Liver (tissue), 9 donors: ENCODE data around the gene GORAB. TPM values are rescaled to one million over a fixed set of nuclear protein-coding genes. Genes with fewer than 3 reads are reported as not detected.

Source experiments
- DNase-seq: peaks from one replicate; pipeline ENCODE4 v3.0.0-alpha.2; 2017; ENCODE audit warnings: low spot score
- H3K27ac ChIP-seq, 2 donors: one replicate each; pipeline ENCODE4 v1.7.0; 2013; ENCODE audit warnings: inconsistent platforms in 2 of 2, low read length in 2 of 2, control low read depth in 1 of 2, low read depth in 1 of 2, mild to moderate bottlenecking in 1 of 2
- H3K27me3 ChIP-seq, 4 donors: one replicate each; pipeline versions ENCODE4 v1.6.1 to v1.7.0; 2013; ENCODE audit warnings: low read length in 3 of 4, inconsistent platforms in 1 of 4, mild to moderate bottlenecking in 1 of 4, moderate library complexity in 1 of 4; ENCODE audit not compliant: control insufficient read depth in 4 of 4, insufficient read depth in 4 of 4
- H3K36me3 ChIP-seq, 4 donors: one replicate each; pipeline versions ENCODE4 v1.6.1 to v1.7.0; 2013; ENCODE audit warnings: low read length in 3 of 4, mild to moderate bottlenecking in 3 of 4, low read depth in 1 of 4, moderate library complexity in 1 of 4; ENCODE audit not compliant: control insufficient read depth in 4 of 4, insufficient read depth in 3 of 4
- H3K4me1 ChIP-seq, 4 donors: one replicate each; pipeline versions ENCODE4 v1.6.1 to v1.7.0; 2013; ENCODE audit warnings: low read length in 3 of 4, mild to moderate bottlenecking in 3 of 4, moderate library complexity in 1 of 4; ENCODE audit not compliant: control insufficient read depth in 4 of 4, insufficient read depth in 4 of 4
- H3K4me3 ChIP-seq, 3 donors: one replicate each; pipeline versions ENCODE4 v1.6.1 to v1.7.0; 2013; ENCODE audit warnings: low read length in 3 of 3, control low read depth in 1 of 3, low read depth in 1 of 3, mild to moderate bottlenecking in 1 of 3
- H3K9ac ChIP-seq, 2 donors: one replicate each; pipeline ENCODE4 v1.7.0; 2013; ENCODE audit warnings: low read length in 2 of 2, mild to moderate bottlenecking in 2 of 2, moderate library complexity in 2 of 2, control low read depth in 1 of 2, low read depth in 1 of 2
- H3K9me3 ChIP-seq, 4 donors: one replicate each; pipeline versions ENCODE4 v1.6.1 to v1.7.0; 2013; ENCODE audit warnings: low read length in 3 of 4; ENCODE audit not compliant: control insufficient read depth in 4 of 4
- ATF3 ChIP-seq: IDR thresholded peaks from 2 replicates; pipeline ENCODE4 v1.6.1; 2016; ENCODE audit warnings: antibody characterized with exemption
- CTCF ChIP-seq: fragments of 150-350 bp; IDR thresholded peaks from 2 replicates; pipeline ENCODE4 v1.5.1; 2017; ENCODE audit warnings: improper control_type of control experiment, low read depth, low read length; ENCODE audit not compliant: missing input control
- EGR1 ChIP-seq, 2 donors: IDR thresholded peaks; 2 replicates each; pipeline ENCODE4 v1.6.1; 2016 to 2018; ENCODE audit warnings: antibody characterized with exemption in 2 of 2, low read depth in 2 of 2
- FOXA1 ChIP-seq: IDR thresholded peaks from 2 replicates; pipeline ENCODE4 v1.6.1; 2016; ENCODE audit warnings: antibody characterized with exemption
- FOXA2 ChIP-seq: IDR thresholded peaks from 2 replicates; pipeline ENCODE4 v1.6.1; 2016; ENCODE audit warnings: antibody characterized with exemption
- GABPA ChIP-seq, 2 donors: IDR thresholded peaks in 1 of 2; conservative IDR thresholded peaks in 1 of 2; 2 replicates each; pipeline ENCODE4 v1.6.1; 2016; ENCODE audit warnings: antibody characterized with exemption in 2 of 2, mild to moderate bottlenecking in 1 of 2, moderate library complexity in 1 of 2
- HNF4A ChIP-seq, 2 donors: conservative IDR thresholded peaks; 2 replicates each; pipeline ENCODE4 v1.6.1; 2016; ENCODE audit warnings: antibody characterized with exemption in 2 of 2, mild to moderate bottlenecking in 2 of 2
- HNF4G ChIP-seq: IDR thresholded peaks from 2 replicates; pipeline ENCODE4 v1.6.1; 2016; ENCODE audit warnings: antibody characterized with exemption
- RXRA ChIP-seq, 2 donors: IDR thresholded peaks; 2 replicates each; pipeline ENCODE4 v1.6.1; 2017 to 2018; ENCODE audit warnings: antibody characterized with exemption in 2 of 2, mild to moderate bottlenecking in 1 of 2
- SP1 ChIP-seq: IDR thresholded peaks from 2 replicates; pipeline ENCODE4 v1.6.1; 2018; ENCODE audit warnings: antibody characterized with exemption, mild to moderate bottlenecking
- TAF1 ChIP-seq: conservative IDR thresholded peaks from 2 replicates; pipeline ENCODE4 v1.6.1; 2016; ENCODE audit warnings: antibody characterized with exemption, mild to moderate bottlenecking
- YY1 ChIP-seq: IDR thresholded peaks from 2 replicates; pipeline ENCODE4 v1.6.1; 2016; ENCODE audit warnings: antibody characterized with exemption, mild to moderate bottlenecking
- WGBS: extraction: QIAGEN DNeasy Blood & Tissue Kit; methylation state at CpG from one replicate; pipeline ENCODE4 v1.1.7; 2013; 5-methylcytosine and 5-hydroxymethylcytosine counted together
- polyA plus RNA-seq, 2 donors: library from polyadenylated mRNA; stranded (reverse) in 1 of 2; unstranded in 1 of 2; fragments of 200-250 nt in 1 of 2; fragments of >200 nt in 1 of 2; fragmentation: Nextera tagmentation in 1 of 2; extraction: Ambion mirVana in 1 of 2; gene quantifications; one replicate each; pipeline versions ENCODE4 v1.2.1 to v1.2.3, GENCODE V29; 2013 to 2015
- total RNA-seq, 2 donors: library from RNA; depleted of rRNA; stranded (reverse); fragments of >200 nt; gene quantifications; one replicate each; pipeline ENCODE4 v1.2.3, GENCODE V29; 2014
- TF ChIP-seq, protein P1 (sequence below): IDR thresholded peaks from 2 replicates; pipeline ENCODE4 v1.6.1; 2016; ENCODE audit warnings: antibody characterized with exemption
- donor health status: healthy.
- donor health status: healthy.
- donor health status: healthy.
- donor health status: healthy.
- donor health status: healthy.

GORAB gene
- total and polyA plus RNA-seq, 4 donors: 4.0 to 11.1 (median 8.7) TPM

DNA sequence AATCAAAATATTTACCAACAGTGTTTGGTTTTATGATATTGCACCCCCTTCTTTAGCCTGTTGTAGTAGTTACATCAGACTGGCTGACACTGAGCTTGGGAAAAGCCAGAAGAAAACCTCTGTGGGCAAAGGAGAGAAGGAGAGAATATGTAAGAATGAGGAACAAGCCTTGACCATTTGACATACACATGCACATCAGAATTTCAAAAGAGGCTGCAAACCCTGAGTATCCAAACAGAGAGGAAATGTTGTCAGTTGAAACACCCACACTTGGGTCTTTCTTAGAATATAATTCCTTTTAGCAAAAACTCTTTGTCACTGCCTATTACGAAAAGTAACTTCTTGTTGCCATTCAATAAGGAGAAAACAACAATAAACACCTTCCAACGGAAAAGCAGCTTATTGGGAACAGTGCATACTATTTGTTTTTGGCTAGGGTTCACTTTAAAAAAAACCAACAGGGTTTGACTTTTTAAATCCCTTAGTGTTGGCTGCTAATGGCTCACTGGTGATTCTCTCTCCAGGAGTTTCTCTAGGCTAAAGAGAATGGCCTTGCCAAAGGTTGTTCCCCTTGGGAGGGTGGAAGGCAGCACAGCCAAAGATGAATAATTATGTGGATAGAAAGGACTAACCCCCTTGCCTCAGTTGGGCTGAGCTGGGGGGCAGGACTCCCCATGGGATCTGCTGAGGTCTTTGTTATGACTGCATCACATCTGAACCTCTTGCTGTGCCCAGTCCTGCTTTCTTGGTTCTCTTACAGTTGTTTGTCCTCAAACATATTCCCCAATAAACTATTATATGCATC is 48.9 kb downstream of the GORAB start:
- TF ChIP-seq HNF4A (conservative IDR thresholded peaks at IDR 0.05) (no peak), EGR1 (IDR thresholded peaks at IDR 0.05; ENCODE audit: low read depth in 2 of 2) (no peak), FOXA2 (no peak), GABPA (IDR thresholded peaks at IDR 0.05 in 1 of 2, conservative IDR thresholded peaks at IDR 0.05 in 1 of 2) (no peak), SP1 (no peak), TAF1 (no peak), ATF3 (no peak), FOXA1 (no peak), HNF4G (no peak), RXRA (IDR thresholded peaks at IDR 0.05) (no peak)
- TF ChIP-seq, protein P1, sequence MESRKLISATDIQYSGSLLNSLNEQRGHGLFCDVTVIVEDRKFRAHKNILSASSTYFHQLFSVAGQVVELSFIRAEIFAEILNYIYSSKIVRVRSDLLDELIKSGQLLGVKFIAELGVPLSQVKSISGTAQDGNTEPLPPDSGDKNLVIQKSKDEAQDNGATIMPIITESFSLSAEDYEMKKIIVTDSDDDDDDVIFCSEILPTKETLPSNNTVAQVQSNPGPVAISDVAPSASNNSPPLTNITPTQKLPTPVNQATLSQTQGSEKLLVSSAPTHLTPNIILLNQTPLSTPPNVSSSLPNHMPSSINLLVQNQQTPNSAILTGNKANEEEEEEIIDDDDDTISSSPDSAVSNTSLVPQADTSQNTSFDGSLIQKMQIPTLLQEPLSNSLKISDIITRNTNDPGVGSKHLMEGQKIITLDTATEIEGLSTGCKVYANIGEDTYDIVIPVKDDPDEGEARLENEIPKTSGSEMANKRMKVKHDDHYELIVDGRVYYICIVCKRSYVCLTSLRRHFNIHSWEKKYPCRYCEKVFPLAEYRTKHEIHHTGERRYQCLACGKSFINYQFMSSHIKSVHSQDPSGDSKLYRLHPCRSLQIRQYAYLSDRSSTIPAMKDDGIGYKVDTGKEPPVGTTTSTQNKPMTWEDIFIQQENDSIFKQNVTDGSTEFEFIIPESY: no peak
- no peak overlapping the region for H3K4me3 ChIP-seq
- H3K9me3 ChIP-seq: no peaks in the 10 kb centered on the region
- no peak overlapping the region for H3K27ac ChIP-seq
- WGBS: 54% methylated on average over 2 of the region's 2 CpGs
- no peak overlapping the region for H3K9ac ChIP-seq
- DNase-seq: no peak
- no peaks in the 10 kb centered on the region for H3K27me3 ChIP-seq
- H3K36me3 ChIP-seq: no peaks in the 10 kb centered on the region
- H3K4me1 ChIP-seq: no peaks in the 10 kb centered on the region

DNA sequence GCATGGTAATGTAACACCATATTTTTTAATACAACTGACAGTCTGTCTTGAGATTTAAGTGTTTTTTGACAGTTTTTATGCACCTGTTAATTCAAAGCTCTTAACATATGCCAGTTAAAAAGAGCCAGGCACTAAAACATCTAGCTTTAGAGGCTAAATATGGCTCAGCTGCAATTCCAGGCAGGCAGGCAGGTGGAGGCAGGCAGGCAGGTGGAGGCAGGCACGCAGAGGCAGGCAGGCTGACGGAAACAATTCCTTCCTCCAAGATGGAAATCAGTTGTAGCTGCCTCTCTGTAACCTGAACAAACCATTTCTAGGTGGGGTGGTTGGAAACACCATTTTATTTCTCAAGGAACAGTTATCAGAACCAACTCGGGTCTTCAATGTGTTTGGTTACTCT is 51.2 kb downstream of the GORAB start:
- no peaks in the 10 kb centered on the region for H3K4me1 ChIP-seq
- no peak overlapping the region for H3K9ac ChIP-seq
- 72% methylated on average over 3 of the region's 3 CpGs for WGBS
- H3K9me3 ChIP-seq: no peaks in the 10 kb centered on the region
- DNase-seq: no peak
- H3K4me3 ChIP-seq: no peak overlapping the region
- H3K36me3 ChIP-seq: no peaks in the 10 kb centered on the region
- H3K27me3 ChIP-seq: peaks cover 0 to 2% (median 0%) of the 10 kb centered on the region in 4 donors
- no peak for TF ChIP-seq HNF4A (conservative IDR thresholded peaks at IDR 0.05)
- TF ChIP-seq ATF3: no peak
- no peak for TF ChIP-seq YY1
- no peak for TF ChIP-seq HNF4G
- TF ChIP-seq CTCF: no peak
- TF ChIP-seq TAF1: no peak
- H3K27ac ChIP-seq: no peak overlapping the region
